CD14-positive monocyte (primary cell): ENCODE measurements around the gene FHIT. TPM values are rescaled to one million over a fixed set of nuclear protein-coding genes. Genes with fewer than 3 reads are reported as not detected.

Source experiments
- DNase-seq, 3 donors: peaks; one replicate each; pipeline ENCODE4 v3.0.0-alpha.2; 2011 to 2022
- H2AFZ ChIP-seq: 2 replicates; pipeline ENCODE4 v1.6.0; 2012; ENCODE audit warnings: mild to moderate bottlenecking, low read depth, low read length, inconsistent platforms; ENCODE audit not compliant: insufficient read depth, poor library complexity, severe bottlenecking
- H3K27ac ChIP-seq, 2 donors: 1 replicate in 1 of 2; 2 replicates in 1 of 2; pipeline ENCODE4 v1.5.1; 2012 to 2013; ENCODE audit warnings: low read length in 2 of 2, control low read depth in 1 of 2, inconsistent platforms in 1 of 2, low read depth in 1 of 2, mild to moderate bottlenecking in 1 of 2
- H3K27me3 ChIP-seq, 2 donors: one replicate each; pipeline versions ENCODE4 v1.6.0 to v1.6.1; 2011 to 2013; ENCODE audit warnings: low read length in 2 of 2; ENCODE audit not compliant: control insufficient read depth in 2 of 2, insufficient read depth in 2 of 2
- H3K36me3 ChIP-seq, 2 donors: replicated peaks in 1 of 2; 1 replicate in 1 of 2; 2 replicates in 1 of 2; pipeline versions ENCODE4 v1.5.1 to v1.6.1; 2012 to 2013; ENCODE audit warnings: low read length in 2 of 2, control low read depth in 1 of 2, inconsistent platforms in 1 of 2, mild to moderate bottlenecking in 1 of 2; ENCODE audit not compliant: insufficient read depth in 2 of 2, control insufficient read depth in 1 of 2
- H3K4me1 ChIP-seq, 2 donors: 1 replicate in 1 of 2; 2 replicates in 1 of 2; pipeline versions ENCODE4 v1.5.1 to v1.6.1; 2012 to 2013; ENCODE audit warnings: low read length in 2 of 2, control low read depth in 1 of 2, inconsistent platforms in 1 of 2, mild to moderate bottlenecking in 1 of 2, moderate library complexity in 1 of 2; ENCODE audit not compliant: insufficient read depth in 2 of 2, control insufficient read depth in 1 of 2
- H3K4me2 ChIP-seq: replicated peaks from 2 replicates; pipeline ENCODE3; 2012; ENCODE audit warnings: low read length, moderate library complexity, mild to moderate bottlenecking; ENCODE audit not compliant: poor library complexity, severe bottlenecking; ENCODE audit errors: extremely low read depth
- H3K4me3 ChIP-seq, 3 experiments: fragments of 200-600 bp in 1 of 3; sonication (generic) in 1 of 3; replicated peaks in 1 of 3; 1 replicate in 2 of 3; 2 replicates in 1 of 3; pipeline ENCODE4 v1.5.1; 2011 to 2013; ENCODE audit warnings: low read length in 3 of 3, mild to moderate bottlenecking in 3 of 3, control low read depth in 2 of 3, low read depth in 2 of 3, inconsistent platforms in 1 of 3, moderate library complexity in 1 of 3
- H3K79me2 ChIP-seq: 2 replicates; pipeline ENCODE4 v1.6.0; 2012; ENCODE audit warnings: mild to moderate bottlenecking, control low read depth, inconsistent platforms, low read length, moderate library complexity; ENCODE audit not compliant: insufficient read depth
- H3K9ac ChIP-seq: 2 replicates; pipeline ENCODE4 v1.6.0; 2017; ENCODE audit warnings: low read length, mild to moderate bottlenecking; ENCODE audit not compliant: insufficient read depth, poor library complexity, severe bottlenecking
- H3K9me3 ChIP-seq, 2 donors: replicated peaks in 1 of 2; 1 replicate in 1 of 2; 2 replicates in 1 of 2; pipeline versions ENCODE4 v1.5.1 to v1.6.1; 2012 to 2013; ENCODE audit warnings: low read length in 2 of 2, control low read depth in 1 of 2; ENCODE audit not compliant: control insufficient read depth in 1 of 2, insufficient read depth in 1 of 2
- H4K20me1 ChIP-seq: 2 replicates; pipeline ENCODE4 v1.6.0; 2012; ENCODE audit warnings: mild to moderate bottlenecking, low read length, control low read depth, moderate library complexity; ENCODE audit not compliant: insufficient read depth
- H3K27ac Mint-ChIP-seq, 7 donors: one replicate each; pipeline ENCODE4 v1.8.0; 2020; ENCODE audit warnings: mild to moderate bottlenecking in 7 of 7, mixed read lengths in 7 of 7, moderate library complexity in 6 of 7, inconsistent platforms in 2 of 7
- H3K27me3 Mint-ChIP-seq, 3 donors: one replicate each; pipeline ENCODE4 v1.8.0; 2021 to 2022; ENCODE audit warnings: low read depth in 3 of 3, mild to moderate bottlenecking in 3 of 3, mixed read lengths in 3 of 3, moderate library complexity in 3 of 3, inconsistent platforms in 1 of 3
- H3K36me3 Mint-ChIP-seq, 2 donors: one replicate each; pipeline ENCODE4 v1.8.0; 2020; ENCODE audit warnings: mixed read lengths in 2 of 2, inconsistent platforms in 1 of 2, mild to moderate bottlenecking in 1 of 2
- H3K4me1 Mint-ChIP-seq: one replicate; pipeline ENCODE4 v1.8.0; 2020; ENCODE audit warnings: mild to moderate bottlenecking, mixed read lengths
- H3K4me3 Mint-ChIP-seq, 2 donors: one replicate each; pipeline ENCODE4 v1.8.0; 2020; ENCODE audit warnings: mild to moderate bottlenecking in 2 of 2, mixed read lengths in 2 of 2, moderate library complexity in 1 of 2
- H3K9me3 Mint-ChIP-seq, 7 donors: one replicate each; pipeline ENCODE4 v1.8.0; 2020 to 2022; ENCODE audit warnings: mixed read lengths in 7 of 7, mild to moderate bottlenecking in 6 of 7, moderate library complexity in 6 of 7, inconsistent platforms in 2 of 7
- CTCF ChIP-seq: fragments of 200-600 bp; IDR thresholded peaks from one replicate; pipeline ENCODE4 v1.8.0; 2022; ENCODE audit warnings: antibody characterized with exemption, mild to moderate bottlenecking
- WGBS: methylation state at CpG from one replicate; pipeline ENCODE4 v1.1.5; 2013; ENCODE audit warnings: missing lambda C conversion rate; ENCODE audit not compliant: insufficient coverage; 5-methylcytosine and 5-hydroxymethylcytosine counted together
- intact Hi-C, 2 donors: fragments of 100-400 bp; cut with micrococcal nuclease; formaldehyde crosslinking; loops; one replicate each; pipeline versions ENCODE4 v1.15.0 to v1.15.1; 2023
- polyA plus RNA-seq, 3 donors: library from polyadenylated mRNA; depleted of rRNA in 1 of 3; unstranded in 2 of 3; stranded (reverse) in 1 of 3; fragments of 300-500 nt in 2 of 3; fragments of >200 nt in 1 of 3; fragmentation: Illumina TruSeq in 2 of 3; gene quantifications; 1 replicate in 2 of 3; 2 replicates in 1 of 3; pipeline ENCODE4 v1.2.3, GENCODE V29; 2012 to 2021

Gene FHIT
- polyA plus RNA-seq, 3 donors: 1.7 to 3.4 (median 3.2) TPM

DNA sequence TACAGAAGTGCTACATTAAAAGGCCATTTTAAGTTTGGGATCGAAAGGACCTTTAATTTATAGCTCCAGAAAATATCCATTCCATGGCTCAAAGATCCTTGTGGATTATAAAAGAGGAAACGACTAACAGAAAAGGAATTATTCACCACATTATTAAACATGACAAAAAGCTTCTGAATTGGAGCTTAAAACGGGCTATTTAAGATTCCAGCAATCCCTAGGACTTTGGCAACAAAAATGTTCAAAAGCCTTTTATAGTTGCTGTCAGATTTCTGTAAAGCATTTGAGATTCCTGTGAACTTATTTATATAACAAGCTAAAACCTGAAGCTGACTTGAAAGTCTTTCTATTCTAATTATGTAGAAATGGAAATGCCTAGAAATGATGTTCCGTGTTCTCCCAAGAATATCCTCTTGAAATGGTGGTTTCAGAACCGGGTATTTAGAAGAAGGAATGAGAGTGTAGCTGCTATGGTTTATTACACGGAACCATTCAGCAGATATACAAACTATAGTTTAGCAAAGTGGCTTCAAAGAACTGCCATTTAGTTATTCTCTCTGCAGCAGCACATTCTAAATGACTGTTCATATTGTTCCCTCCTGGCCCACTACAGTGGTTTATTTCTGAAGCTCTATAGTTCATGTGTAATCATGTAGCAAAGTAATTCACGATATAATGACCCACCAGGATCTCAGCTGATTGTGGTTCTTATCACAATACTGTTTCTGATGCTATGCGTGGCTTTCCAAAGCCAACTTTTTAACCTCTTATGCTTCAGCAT lies 961.7 kb downstream of the FHIT start:
- no CpG with 5 or more reads among the region's 8 CpGs for WGBS
- no peak overlapping the region for H3K27ac ChIP-seq
- DNase-seq: no peak
- no peak for TF ChIP-seq CTCF
- no peak overlapping the region for H2AFZ ChIP-seq
- H3K79me2 ChIP-seq: no peaks in the 10 kb centered on the region
- Mint-ChIP-seq H3K4me3 (no peak overlapping the region), H3K27ac (no peak overlapping the region), H3K27me3 (peaks cover 0 to 1% (median 0%) of the 10 kb centered on the region in 3 donors), H3K9me3 (peaks cover 0 to 10% (median 5%) of the 10 kb centered on the region in 7 donors), H3K36me3 (no peaks in the 10 kb centered on the region), H3K4me1 (no peaks in the 10 kb centered on the region)
- no peak overlapping the region for H3K4me3 ChIP-seq
- H3K9ac ChIP-seq: no peak overlapping the region
- no peaks in the 10 kb centered on the region for H3K36me3 ChIP-seq
- peaks cover 0 to 4% of the 10 kb centered on the region in 2 donors for H3K9me3 ChIP-seq
- H3K27me3 ChIP-seq: no peaks in the 10 kb centered on the region
- no peak overlapping the region for H3K4me2 ChIP-seq
- no peaks in the 10 kb centered on the region for H3K4me1 ChIP-seq
- H4K20me1 ChIP-seq: no peaks in the 10 kb centered on the region
- intact Hi-C loops: no loop called here

GRCh38 chr3:60282866-60283265 lies 968.4 kb downstream of the FHIT start:
- no peaks in the 10 kb centered on the region for H3K4me1 Mint-ChIP-seq
- H3K4me3 Mint-ChIP-seq: no peak overlapping the region
- Histone ChIP-seq H3K36me3 (no peaks in the 10 kb centered on the region), H4K20me1 (no peaks in the 10 kb centered on the region), H3K4me3 (no peak overlapping the region), H3K9me3 (no peaks in the 10 kb centered on the region), H2AFZ (no peak overlapping the region), H3K79me2 (no peaks in the 10 kb centered on the region), H3K4me2 (no peak overlapping the region), H3K9ac (no peak overlapping the region), H3K4me1 (no peaks in the 10 kb centered on the region), H3K27ac (no peak overlapping the region), H3K27me3 (no peaks in the 10 kb centered on the region)
- H3K36me3 Mint-ChIP-seq: no peaks in the 10 kb centered on the region
- intact Hi-C loops: no loop called here
- no peak for TF ChIP-seq CTCF
- no peak for DNase-seq
- peaks cover 0 to 9% (median 2%) of the 10 kb centered on the region in 7 donors for H3K9me3 Mint-ChIP-seq
- no CpG with 5 or more reads among the region's 2 CpGs for WGBS
- H3K27ac Mint-ChIP-seq: no peak overlapping the region
- H3K27me3 Mint-ChIP-seq: no peaks in the 10 kb centered on the region
